Loucy (cell line): ENCODE measurements around the gene SLC22A3.

ENCODE experiments used
- H2AFZ ChIP-seq: fragments of 200-600 bp; sonication (generic); 2 replicates; pipeline ENCODE4 v1.6.0; 2016; ENCODE audit warnings: antibody characterized with exemption, mild to moderate bottlenecking, low read length, moderate library complexity
- H3F3A ChIP-seq: fragments of 200-600 bp; 2 replicates; pipeline ENCODE4 v1.6.0; 2016; ENCODE audit warnings: antibody characterized with exemption, low read depth, mild to moderate bottlenecking
- H3K27me3 ChIP-seq: fragments of 200-600 bp; sonication (generic); 2 replicates; pipeline ENCODE4 v1.6.1; 2014; ENCODE audit warnings: low read length, mild to moderate bottlenecking; ENCODE audit not compliant: insufficient read depth, poor library complexity, severe bottlenecking
- H3K36me3 ChIP-seq: fragments of 200-600 bp; sonication (generic); 2 replicates; pipeline ENCODE4 v1.6.1; 2016; ENCODE audit warnings: low read length; ENCODE audit not compliant: insufficient read depth
- H3K4me1 ChIP-seq: fragments of 200-600 bp; sonication (generic); 2 replicates; pipeline ENCODE4 v1.5.1; 2014; ENCODE audit warnings: low read length, mild to moderate bottlenecking; ENCODE audit not compliant: insufficient read depth, poor library complexity, severe bottlenecking
- H3K4me2 ChIP-seq: fragments of 200-600 bp; sonication (generic); 2 replicates; pipeline ENCODE4 v1.6.0; 2014; ENCODE audit warnings: antibody characterized with exemption, low read length, low read depth, mild to moderate bottlenecking; ENCODE audit not compliant: poor library complexity, severe bottlenecking
- H3K4me3 ChIP-seq: fragments of 200-600 bp; sonication (generic); 2 replicates; pipeline ENCODE4 v1.5.1; 2014; ENCODE audit warnings: low read length, mild to moderate bottlenecking, mixed read lengths; ENCODE audit not compliant: poor library complexity, severe bottlenecking
- H3K79me2 ChIP-seq: fragments of 200-600 bp; sonication (generic); 2 replicates; pipeline ENCODE4 v1.6.1; 2014; ENCODE audit warnings: low read length; ENCODE audit not compliant: insufficient read depth
- H3K9ac ChIP-seq: fragments of 200-600 bp; sonication (generic); 2 replicates; pipeline ENCODE4 v1.6.0; 2014; ENCODE audit warnings: mild to moderate bottlenecking, low read depth, low read length, moderate library complexity; ENCODE audit not compliant: poor library complexity, severe bottlenecking
- H3K9me2 ChIP-seq: fragments of 200-600 bp; sonication (generic); replicated peaks from 2 replicates; pipeline ENCODE4 v1.6.1; 2016; ENCODE audit warnings: low read depth, low read length, mixed read lengths
- H3K9me3 ChIP-seq: fragments of 200-600 bp; sonication (generic); 2 replicates; pipeline ENCODE4 v1.6.1; 2014; ENCODE audit warnings: mild to moderate bottlenecking, antibody characterized with exemption, low read length, low read depth; ENCODE audit not compliant: insufficient read depth
- H4K20me1 ChIP-seq: fragments of 200-600 bp; sonication (generic); 2 replicates; pipeline ENCODE4 v1.6.0; 2014; ENCODE audit warnings: antibody characterized with exemption, low read length, mild to moderate bottlenecking; ENCODE audit not compliant: insufficient read depth, poor library complexity, severe bottlenecking
- EZH2phosphoT487 ChIP-seq: fragments of 200-600 bp; IDR thresholded peaks from 2 replicates; pipeline ENCODE4 v1.6.1; 2018; ENCODE audit warnings: antibody characterized with exemption, mild to moderate bottlenecking, moderate library complexity, borderline replicate concordance
- TF ChIP-seq, protein P1 (sequence below): fragments of 200-600 bp; sonication (generic); conservative IDR thresholded peaks from 2 replicates; pipeline ENCODE4 v1.5.1; 2014; ENCODE audit warnings: mild to moderate bottlenecking, antibody characterized with exemption, low read length

The SLC22A3 gene

DNA sequence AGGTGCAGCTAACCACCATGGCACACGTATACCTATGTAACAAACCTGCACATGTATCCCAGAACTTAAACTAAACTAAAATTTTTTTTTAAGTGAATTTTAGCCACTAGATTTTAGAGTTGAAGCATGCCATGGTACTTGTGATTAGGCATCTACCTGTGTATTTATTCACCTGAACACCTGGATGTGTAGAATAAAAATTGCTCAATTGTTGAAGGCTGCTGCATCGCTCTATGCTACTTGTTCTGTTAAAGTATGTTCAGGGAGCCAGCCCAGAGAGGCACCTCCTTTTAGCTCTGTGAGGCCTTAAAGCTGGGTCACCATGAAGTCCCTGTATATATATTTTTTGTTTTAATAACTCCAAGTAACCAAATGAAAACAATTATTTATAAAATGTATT is 28.3 kb downstream of the SLC22A3 start:
- no peaks in the 10 kb centered on the region for H3K4me1 ChIP-seq

DNA sequence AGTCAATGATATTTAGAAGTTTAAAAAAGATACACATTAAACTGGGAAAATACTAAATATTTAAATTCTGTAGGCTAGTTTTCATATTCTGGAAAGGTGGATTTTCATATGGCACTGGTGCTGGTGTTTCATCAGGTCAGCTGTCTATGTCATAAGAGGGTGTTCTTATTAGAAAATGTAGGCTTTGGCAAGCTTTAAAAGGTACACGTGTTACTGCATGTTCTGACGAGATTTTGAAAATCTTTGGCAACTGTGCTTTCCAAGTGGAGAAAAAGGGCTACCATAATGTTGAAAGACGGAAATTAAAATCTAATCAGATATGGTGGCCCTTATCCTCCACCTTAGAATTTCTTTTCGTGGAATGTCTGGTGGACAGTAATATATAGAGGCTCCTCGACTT is 30.0 kb downstream of the SLC22A3 start:
- Histone ChIP-seq H3K79me2 (no peaks in the 10 kb centered on the region), H4K20me1 (no peaks in the 10 kb centered on the region), H2AFZ (no peak overlapping the region), H3K4me3 (no peak overlapping the region), H3K9ac (no peak overlapping the region), H3K27me3 (no peaks in the 10 kb centered on the region), H3K9me2 (no peaks in the 10 kb centered on the region), H3K36me3 (no peaks in the 10 kb centered on the region), H3K9me3 (no peaks in the 10 kb centered on the region), H3K4me1 (no peaks in the 10 kb centered on the region), H3K4me2 (no peak overlapping the region), H3F3A (no peaks in the 10 kb centered on the region)
- TF ChIP-seq, protein P1, sequence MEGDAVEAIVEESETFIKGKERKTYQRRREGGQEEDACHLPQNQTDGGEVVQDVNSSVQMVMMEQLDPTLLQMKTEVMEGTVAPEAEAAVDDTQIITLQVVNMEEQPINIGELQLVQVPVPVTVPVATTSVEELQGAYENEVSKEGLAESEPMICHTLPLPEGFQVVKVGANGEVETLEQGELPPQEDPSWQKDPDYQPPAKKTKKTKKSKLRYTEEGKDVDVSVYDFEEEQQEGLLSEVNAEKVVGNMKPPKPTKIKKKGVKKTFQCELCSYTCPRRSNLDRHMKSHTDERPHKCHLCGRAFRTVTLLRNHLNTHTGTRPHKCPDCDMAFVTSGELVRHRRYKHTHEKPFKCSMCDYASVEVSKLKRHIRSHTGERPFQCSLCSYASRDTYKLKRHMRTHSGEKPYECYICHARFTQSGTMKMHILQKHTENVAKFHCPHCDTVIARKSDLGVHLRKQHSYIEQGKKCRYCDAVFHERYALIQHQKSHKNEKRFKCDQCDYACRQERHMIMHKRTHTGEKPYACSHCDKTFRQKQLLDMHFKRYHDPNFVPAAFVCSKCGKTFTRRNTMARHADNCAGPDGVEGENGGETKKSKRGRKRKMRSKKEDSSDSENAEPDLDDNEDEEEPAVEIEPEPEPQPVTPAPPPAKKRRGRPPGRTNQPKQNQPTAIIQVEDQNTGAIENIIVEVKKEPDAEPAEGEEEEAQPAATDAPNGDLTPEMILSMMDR, result no peak
- TF ChIP-seq EZH2phosphoT487, result no peak

More for the DNA sequence above, 28.3 kb downstream of the SLC22A3 start:
- no peak overlapping the region for H3K9ac ChIP-seq
- TF ChIP-seq, protein P1, result no peak
- no peak for TF ChIP-seq EZH2phosphoT487
- no peaks in the 10 kb centered on the region for H3K9me2 ChIP-seq
- no peak overlapping the region for H2AFZ ChIP-seq
- no peak overlapping the region for H3K4me3 ChIP-seq
- no peak overlapping the region for H3K4me2 ChIP-seq
- no peaks in the 10 kb centered on the region for H3F3A ChIP-seq
- H3K79me2 ChIP-seq, result no peaks in the 10 kb centered on the region
- H3K9me3 ChIP-seq, result no peaks in the 10 kb centered on the region
- H4K20me1 ChIP-seq, result no peaks in the 10 kb centered on the region
- H3K27me3 ChIP-seq, result no peaks in the 10 kb centered on the region
- H3K36me3 ChIP-seq, result no peaks in the 10 kb centered on the region

DNA sequence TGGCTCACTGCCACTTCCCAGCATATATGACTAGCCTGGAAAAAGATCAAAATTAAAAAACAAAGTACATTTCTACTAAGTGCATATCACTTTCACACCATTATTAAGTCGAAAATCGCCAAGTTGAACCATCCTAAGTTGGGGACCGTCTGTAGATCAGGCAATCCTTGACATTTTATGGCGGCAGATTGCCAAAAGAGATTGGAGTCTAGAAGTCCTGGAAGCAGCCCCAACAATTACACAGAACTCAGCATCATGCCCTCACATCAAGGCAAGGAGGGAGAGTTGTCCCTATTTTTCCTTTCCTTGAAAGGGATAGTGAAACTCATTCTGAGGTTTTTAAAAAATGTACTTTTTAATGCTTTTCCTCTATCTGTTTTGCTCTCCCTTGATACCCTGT is 30.7 kb downstream of the SLC22A3 start:
- H3F3A ChIP-seq, result no peaks in the 10 kb centered on the region
- H3K4me1 ChIP-seq, result no peaks in the 10 kb centered on the region
- no peaks in the 10 kb centered on the region for H3K79me2 ChIP-seq
- no peaks in the 10 kb centered on the region for H3K27me3 ChIP-seq
- H3K36me3 ChIP-seq, result no peaks in the 10 kb centered on the region
- H3K4me2 ChIP-seq, result no peak overlapping the region
- no peak overlapping the region for H3K9ac ChIP-seq
- H3K9me3 ChIP-seq, result no peaks in the 10 kb centered on the region; the same call in 1 of the 2 replicates
- no peak for TF ChIP-seq EZH2phosphoT487
- TF ChIP-seq, protein P1, result no peak
- no peak overlapping the region for H2AFZ ChIP-seq
- H4K20me1 ChIP-seq, result no peaks in the 10 kb centered on the region
- no peaks in the 10 kb centered on the region for H3K9me2 ChIP-seq
- H3K4me3 ChIP-seq, result no peak overlapping the region
